NCI-H524 treated with DMSO at 0.1 percent for 48 hours (cell line): ENCODE results near the gene ITCH.
"Not testable (repeated sequence)": the region's sequence is repeated elsewhere in the genome, so short reads cannot be mapped to it uniquely, and the experiment has no call there.

Experiments used
- DNase-seq: peaks from one replicate; lab custom pipeline; 2025; lab: John Stamatoyannopoulos, UW

The ITCH gene

GRCh38 chr20:34382877-34383455 lies 19.9 kb downstream of the ITCH start:
- not testable (repeated sequence) for DNase-seq

GRCh38 chr20:34385464-34385863 lies 22.4 kb downstream of the ITCH start:
- DNase-seq: no peak

DNA sequence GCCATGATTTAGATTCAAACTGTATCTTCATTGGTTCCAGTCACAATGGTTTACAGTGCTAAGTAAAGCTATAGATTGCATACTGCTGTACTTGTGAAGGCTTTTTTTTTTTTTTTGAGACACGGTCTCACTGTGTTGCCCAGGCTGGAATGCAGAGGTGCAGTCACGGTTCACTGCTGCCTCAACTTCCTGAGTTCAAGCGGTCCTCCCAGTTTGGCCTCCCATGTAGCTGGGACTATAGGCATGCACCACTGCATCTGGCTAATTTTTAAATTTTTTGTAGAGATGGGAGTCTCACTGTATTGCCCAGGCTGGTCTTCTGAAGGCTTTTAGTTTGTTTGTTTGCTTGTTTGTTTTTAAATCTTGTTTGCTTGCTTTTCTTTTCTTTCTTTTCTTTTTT lies 24.9 kb downstream of the ITCH start:
- DNase-seq: no peak

DNA sequence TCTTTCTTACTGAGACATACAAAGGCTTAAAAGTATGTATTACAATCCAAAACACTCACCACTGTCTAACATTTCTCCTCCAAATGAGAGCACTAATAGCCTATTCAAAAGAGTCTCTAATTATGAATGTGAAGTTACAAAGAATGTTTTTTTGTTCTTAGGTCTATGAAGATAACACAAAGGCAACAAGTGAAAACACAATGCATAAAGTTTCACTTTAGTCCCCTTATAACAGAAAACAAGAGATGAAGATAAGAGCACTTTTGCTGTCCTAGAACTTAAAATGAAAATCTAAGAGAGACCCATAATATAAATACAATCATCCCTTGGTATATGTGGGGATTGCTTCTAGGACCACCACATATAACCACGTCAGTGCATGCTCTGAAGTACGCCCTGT lies 25.6 kb downstream of the ITCH start:
- no peak for DNase-seq

DNA sequence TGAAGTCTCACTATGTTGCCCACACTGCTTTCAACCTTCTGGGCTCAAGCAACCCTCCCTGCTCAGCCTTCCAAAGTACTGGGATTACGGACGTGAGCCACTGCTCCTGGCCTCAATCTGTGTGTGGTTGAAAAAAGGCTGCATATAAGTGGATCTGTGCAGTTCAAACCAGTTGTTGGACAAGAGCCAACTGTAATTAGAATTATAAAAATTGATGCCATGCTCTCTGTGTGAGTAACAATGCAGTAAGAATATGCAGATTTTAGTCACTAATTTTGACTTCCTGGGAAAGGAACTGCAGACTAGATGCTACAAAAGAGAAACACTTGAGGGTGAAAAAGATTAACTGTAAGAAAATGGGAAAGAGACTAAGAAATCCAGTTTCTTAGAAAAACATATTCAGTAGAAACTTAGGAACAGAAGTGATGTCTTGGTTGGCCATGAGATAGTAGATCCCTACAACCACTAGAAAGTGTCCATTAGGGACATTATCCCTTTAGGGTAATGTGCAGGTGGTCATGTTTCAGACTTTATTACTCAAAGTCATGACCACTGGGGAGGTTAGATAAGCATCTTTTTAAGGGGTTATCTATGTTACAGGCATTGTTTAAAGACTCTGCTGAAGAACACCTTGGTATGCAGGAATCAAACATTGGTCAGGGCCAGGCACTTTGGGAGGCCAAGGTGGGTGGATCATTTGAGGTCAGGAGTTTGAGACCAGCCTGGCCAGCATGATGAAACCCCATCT lies 26.3 kb downstream of the ITCH start:
- no peak for DNase-seq

GRCh38 chr20:34389954-34390555 lies 27.0 kb downstream of the ITCH start:
- DNase-seq: no peak

DNA sequence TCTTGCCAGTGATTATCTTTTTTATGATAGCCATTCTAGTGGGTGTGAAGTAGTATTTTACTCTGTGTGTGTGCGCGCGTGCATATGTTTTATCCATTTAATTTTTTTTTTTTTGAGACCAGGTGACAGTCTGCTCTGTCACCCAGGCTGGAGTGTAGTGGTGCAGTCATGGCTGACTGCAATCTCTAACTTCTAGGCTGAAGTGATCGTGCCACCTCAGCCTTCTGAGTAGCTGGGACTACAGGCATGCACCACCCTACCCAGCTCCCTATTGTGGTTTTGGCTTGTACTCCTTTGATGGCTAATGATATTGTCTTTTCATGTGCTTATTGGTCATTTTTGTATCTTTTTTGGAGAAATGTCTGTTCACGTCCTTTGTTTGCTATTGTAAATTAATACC lies 33.3 kb downstream of the ITCH start:
- no peak for DNase-seq

DNA sequence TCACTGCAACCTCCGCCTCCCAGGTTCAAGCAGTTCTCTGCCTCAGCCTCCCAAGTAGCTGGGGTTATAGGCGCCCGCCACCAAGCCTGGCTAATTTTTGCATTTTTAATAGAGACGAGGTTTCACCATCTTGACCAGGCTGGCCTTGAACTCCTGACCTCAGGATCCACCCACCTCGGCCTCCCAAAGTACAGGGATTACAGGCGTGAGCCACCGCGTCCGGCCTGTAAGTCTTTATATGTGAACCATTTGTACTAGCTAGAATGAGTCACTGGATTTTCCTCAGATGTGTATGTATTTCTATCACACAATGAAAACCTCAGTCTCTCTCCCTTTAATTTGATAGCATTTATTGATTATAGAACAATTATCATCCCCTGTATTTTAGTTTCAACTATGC lies 34.0 kb downstream of the ITCH start:
- DNase-seq: no peak

DNA sequence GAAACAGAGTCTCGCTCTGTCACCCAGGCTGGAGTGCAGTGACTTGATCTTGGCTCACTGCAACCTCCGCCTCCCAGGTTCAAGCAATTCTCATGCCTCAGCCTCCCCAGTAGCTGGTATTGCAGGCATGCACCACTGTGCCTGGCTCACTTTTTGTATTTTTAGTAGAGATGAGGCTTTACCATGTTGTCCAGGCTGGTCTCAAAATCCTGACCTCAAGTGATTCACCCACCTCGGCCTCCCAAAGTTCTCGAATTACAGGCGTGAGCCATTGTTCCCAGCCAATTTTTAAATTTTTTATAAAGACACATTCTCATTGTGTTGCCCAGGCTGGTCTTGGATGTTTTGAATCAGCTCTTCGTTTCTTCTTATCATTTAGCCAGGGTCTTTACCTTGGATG lies 37.7 kb downstream of the ITCH start:
- not testable (repeated sequence) for DNase-seq

DNA sequence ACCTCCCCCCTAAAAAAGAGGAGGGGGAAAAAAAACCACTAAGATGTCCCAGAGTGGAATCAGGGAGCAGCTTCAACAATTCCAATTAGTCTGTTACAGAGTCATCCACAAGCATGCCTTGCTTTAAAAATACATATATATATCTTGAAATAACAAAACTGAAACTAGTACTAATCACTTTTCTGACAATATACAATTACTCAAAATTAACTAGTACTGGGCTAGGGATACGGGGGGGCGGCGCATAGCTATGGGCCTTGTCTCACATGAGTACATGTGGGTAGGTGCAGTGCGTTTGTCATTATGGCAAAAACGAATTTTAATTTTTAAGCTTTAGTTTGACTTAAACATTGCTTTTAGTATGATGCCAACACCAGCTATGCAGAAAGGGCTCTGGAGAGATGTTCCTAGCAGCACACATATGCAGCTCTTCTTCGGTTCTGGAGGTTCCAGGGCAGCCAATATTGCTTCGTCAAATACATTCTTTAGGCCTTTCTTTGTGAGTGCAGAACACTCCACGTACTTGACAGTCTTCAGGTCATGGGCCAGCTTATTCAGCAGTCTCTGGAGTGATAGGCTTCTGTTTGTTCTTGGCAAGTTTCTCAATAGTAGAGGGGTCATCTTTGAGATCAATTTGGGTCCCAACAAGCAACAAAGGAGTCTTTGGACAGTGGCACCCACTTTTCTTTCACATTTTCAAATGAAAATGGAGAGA lies 38.8 kb downstream of the ITCH start:
- DNase-seq: no peak

DNA sequence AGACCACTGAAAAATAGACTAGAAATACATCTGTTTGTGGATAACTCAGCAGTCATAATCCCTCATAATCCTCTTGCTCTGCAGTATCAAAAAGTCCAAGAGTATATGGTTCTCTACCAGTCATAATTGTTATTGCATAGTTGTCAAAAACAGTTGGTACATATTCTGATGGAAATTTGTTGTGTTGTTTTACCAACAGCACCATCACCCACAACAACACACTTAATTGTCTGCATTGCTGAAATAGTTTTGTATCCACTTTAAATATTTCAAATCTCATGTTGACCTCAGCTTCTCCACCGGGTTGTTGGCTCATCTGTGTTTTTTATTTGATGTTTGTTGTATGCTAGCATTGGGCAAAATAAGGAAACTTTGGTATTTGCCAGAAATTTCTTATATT lies 39.4 kb downstream of the ITCH start:
- no peak for DNase-seq

- no peak for DNase-seq
These were observed 40.2 kb downstream of the ITCH start for GRCh38 chr20:34403063-34403827.

DNA sequence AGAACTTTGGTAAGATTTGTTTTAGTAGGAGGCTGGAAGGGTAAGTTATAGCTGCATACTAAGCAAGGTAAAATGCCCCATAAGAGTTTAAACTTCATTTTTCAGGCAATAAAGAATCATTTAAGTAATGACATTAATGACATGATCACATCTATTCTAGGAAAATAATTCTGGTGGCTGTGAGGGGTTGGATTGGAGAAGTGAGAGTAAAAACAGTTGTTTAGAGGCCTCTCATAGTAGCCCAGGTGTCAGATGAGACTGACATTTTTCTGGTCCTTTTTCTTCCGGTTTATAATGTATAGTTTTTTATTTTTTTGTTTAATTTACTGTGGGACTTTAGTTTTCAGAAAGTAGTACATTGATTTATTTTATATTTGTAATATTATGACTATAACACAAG lies 40.8 kb downstream of the ITCH start:
- DNase-seq: no peak

- DNase-seq: no peak
These were observed 41.7 kb downstream of the ITCH start for GRCh38 chr20:34404803-34405202.

- not testable (repeated sequence) for DNase-seq
These were observed 42.2 kb downstream of the ITCH start for GRCh38 chr20:34405247-34405651.

GRCh38 chr20:34405942-34406341 lies 42.9 kb downstream of the ITCH start:
- DNase-seq: not testable (repeated sequence)

DNA sequence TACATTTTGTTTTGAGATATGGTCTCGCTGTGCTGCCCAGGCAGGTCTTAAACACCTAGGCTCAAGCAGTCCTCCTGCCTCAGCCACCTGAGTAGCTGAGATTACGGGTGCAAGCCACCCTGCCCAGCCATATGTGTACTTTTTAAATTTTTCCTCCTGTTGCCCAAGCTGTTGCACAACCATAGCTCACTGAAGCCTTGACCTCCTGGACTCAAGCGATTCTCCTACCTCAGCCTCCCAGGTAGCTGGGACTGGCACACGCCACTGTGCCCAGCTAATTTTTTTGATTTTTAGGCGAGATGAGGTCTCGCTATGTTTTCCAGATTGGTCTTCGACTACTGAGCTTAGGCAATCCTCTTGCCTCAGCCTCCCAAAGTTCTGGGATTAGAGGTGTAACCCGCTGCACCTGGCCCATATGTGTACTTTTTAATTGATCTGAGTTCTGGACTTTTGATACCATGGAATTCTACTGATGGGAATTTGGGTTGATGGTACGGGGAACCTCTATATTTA lies 44.9 kb downstream of the ITCH start:
- no peak for DNase-seq

- no peak for DNase-seq
These were observed 47.3 kb downstream of the ITCH start for GRCh38 chr20:34410336-34410735.

DNA sequence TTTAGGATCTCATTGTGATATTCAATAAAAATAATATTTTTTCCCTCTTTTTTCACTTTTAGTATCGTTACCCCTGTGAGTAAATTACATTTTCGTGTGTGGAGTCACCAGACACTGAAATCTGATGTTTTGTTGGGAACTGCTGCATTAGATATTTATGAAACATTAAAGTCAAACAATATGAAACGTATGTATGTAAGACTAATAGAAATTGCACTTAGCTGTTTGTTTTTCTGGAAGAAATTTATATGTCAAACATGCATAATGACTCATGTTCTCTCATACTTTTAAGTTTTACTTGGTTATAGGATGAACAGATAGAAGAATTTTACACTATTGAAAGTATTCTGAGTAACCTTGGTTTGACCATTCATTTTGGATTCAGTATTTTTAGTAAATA lies 49.4 kb downstream of the ITCH start:
- no peak for DNase-seq

GRCh38 chr20:34414525-34414924 lies 51.5 kb downstream of the ITCH start:
- DNase-seq: not testable (repeated sequence)

- no peak for DNase-seq
These were observed 52.0 kb downstream of the ITCH start for GRCh38 chr20:34415079-34415478.

GRCh38 chr20:34420146-34420545 lies 57.1 kb downstream of the ITCH start:
- DNase-seq: no peak
